ENCODE results near the gene ENTPD7.

Gene ENTPD7

DNA sequence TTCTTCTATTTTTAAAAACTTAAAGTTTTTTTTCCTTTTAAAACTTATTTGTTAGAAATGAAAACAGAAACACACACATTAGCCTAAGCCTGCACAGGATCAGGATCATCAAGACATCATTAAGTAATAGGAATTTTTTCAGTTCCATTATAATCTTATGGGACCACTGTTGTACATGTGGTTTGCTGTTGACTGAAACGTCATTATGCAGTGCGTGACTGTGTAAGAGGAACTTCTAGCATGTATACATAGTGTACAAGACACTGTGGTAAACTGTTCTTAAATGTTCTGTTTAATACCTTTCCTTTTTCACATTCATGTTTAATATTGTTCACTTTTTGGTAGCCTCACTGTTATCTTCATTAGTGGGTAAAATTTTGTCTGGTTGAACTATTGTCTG lies 12.1 kb downstream of the ENTPD7 start (continued):
- no peak for TF ChIP-seq ZNF837 (tag by site-specific recombination; IDR thresholded peaks at IDR 0.05)
- TF ChIP-seq ZBTB7A (tag by site-specific recombination; IDR thresholded peaks at IDR 0.05; ENCODE audit: low read depth): no peak
- no peak for TF ChIP-seq ZNF561 (tag by site-specific recombination; IDR thresholded peaks at IDR 0.05; ENCODE audit: borderline replicate concordance)
- TF ChIP-seq ZNF221 (tag by site-specific recombination; IDR thresholded peaks at IDR 0.05; ENCODE audit: borderline replicate concordance): no peak
- TF ChIP-seq ZFP3 (tag by site-specific recombination; IDR thresholded peaks at IDR 0.05; ENCODE audit: low read depth): no peak
- TF ChIP-seq, protein P1, sequence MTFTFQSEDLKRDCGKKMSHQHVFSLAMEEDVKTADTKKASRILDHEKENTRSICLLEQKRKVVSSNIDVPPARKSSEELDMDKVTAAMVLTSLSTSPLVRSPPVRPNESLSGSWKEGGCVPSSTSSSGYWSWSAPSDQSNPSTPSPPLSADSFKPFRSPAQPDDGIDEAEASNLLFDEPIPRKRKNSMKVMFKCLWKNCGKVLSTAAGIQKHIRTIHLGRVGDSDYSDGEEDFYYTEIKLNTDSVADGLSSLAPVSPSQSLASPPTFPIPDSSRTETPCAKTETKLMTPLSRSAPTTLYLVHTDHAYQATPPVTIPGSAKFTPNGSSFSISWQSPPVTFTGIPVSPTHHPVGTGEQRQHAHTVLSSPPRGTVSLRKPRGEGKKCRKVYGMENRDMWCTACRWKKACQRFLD (tag by site-specific recombination; IDR thresholded peaks at IDR 0.05): no peak
- no peak for TF ChIP-seq ZBTB8A (tag by site-specific recombination; IDR thresholded peaks at IDR 0.05)

DNA sequence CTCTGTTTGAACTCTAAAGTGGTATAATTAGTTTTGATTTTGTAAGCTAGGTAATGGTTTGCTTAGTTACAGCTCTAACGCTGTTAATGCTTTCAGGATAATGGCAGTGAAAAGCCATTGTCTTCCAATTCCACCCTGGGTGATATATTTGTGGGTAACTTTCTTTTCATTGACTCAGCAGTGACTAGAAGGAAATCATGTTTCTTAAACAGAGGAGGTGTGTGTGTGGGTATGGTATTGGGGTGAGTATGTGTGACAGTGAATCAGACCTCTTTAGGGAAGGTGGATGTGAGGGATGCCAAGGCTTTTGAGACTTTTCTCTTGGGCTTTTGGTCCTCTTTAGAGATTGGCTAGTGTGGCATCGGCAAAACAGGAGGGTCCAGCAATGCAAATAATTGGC lies 13.6 kb downstream of the ENTPD7 start:
- TF ChIP-seq ZNF549 (tag by site-specific recombination; IDR thresholded peaks at IDR 0.05) (no peak), ZNF423 (tag by site-specific recombination; IDR thresholded peaks at IDR 0.05) (no peak), ZNF202 (tag by site-specific recombination; IDR thresholded peaks at IDR 0.05; ENCODE audit: borderline replicate concordance) (no peak), ZNF530 (tag by site-specific recombination; IDR thresholded peaks at IDR 0.05; ENCODE audit: low read depth) (no peak), ZSCAN30 (tag by site-specific recombination; IDR thresholded peaks at IDR 0.05) (no peak), ZNF777 (tag by site-specific recombination; IDR thresholded peaks at IDR 0.05; ENCODE audit: borderline replicate concordance) (no peak), ZNF555 (tag by site-specific recombination; conservative IDR thresholded peaks at IDR 0.05) (no peak), ZNF350 (tag by site-specific recombination; IDR thresholded peaks at IDR 0.05) (no peak), ZNF544 (tag by site-specific recombination; IDR thresholded peaks at IDR 0.05) (no peak), ZNF664 (tag by site-specific recombination; IDR thresholded peaks at IDR 0.05) (no peak), ZNF514 (tag by site-specific recombination; IDR thresholded peaks at IDR 0.05) (no peak), ZNF221 (tag by site-specific recombination; IDR thresholded peaks at IDR 0.05; ENCODE audit: borderline replicate concordance) (no peak), SALL2 (tag by site-specific recombination; IDR thresholded peaks at IDR 0.05; ENCODE audit: borderline replicate concordance) (no peak), PRDM1 (tag by site-specific recombination; IDR thresholded peaks at IDR 0.05) (no peak), KLF10 (tag by site-specific recombination; IDR thresholded peaks at IDR 0.05) (no peak)
- TF ChIP-seq, protein P2, sequence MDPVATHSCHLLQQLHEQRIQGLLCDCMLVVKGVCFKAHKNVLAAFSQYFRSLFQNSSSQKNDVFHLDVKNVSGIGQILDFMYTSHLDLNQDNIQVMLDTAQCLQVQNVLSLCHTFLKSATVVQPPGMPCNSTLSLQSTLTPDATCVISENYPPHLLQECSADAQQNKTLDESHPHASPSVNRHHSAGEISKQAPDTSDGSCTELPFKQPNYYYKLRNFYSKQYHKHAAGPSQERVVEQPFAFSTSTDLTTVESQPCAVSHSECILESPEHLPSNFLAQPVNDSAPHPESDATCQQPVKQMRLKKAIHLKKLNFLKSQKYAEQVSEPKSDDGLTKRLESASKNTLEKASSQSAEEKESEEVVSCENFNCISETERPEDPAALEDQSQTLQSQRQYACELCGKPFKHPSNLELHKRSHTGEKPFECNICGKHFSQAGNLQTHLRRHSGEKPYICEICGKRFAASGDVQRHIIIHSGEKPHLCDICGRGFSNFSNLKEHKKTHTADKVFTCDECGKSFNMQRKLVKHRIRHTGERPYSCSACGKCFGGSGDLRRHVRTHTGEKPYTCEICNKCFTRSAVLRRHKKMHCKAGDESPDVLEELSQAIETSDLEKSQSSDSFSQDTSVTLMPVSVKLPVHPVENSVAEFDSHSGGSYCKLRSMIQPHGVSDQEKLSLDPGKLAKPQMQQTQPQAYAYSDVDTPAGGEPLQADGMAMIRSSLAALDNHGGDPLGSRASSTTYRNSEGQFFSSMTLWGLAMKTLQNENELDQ (tag by site-specific recombination; IDR thresholded peaks at IDR 0.05; ENCODE audit: low read depth): no peak
- TF ChIP-seq, protein P3, sequence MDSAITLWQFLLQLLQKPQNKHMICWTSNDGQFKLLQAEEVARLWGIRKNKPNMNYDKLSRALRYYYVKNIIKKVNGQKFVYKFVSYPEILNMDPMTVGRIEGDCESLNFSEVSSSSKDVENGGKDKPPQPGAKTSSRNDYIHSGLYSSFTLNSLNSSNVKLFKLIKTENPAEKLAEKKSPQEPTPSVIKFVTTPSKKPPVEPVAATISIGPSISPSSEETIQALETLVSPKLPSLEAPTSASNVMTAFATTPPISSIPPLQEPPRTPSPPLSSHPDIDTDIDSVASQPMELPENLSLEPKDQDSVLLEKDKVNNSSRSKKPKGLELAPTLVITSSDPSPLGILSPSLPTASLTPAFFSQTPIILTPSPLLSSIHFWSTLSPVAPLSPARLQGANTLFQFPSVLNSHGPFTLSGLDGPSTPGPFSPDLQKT (IDR thresholded peaks at IDR 0.05; ENCODE audit: borderline replicate concordance, low read depth, low read length): no peak
- H3K27ac ChIP-seq (ENCODE audit: extremely low read depth, low read depth, low read length): no peak overlapping the region
- ChIA-PET CTCF (no interaction called here), POLR2A (no interaction called here)
- H3K9me3 ChIP-seq (ENCODE audit: control insufficient read depth, insufficient read depth, low read depth, low read length): no peaks in the 10 kb centered on the region
- H3K4me3 ChIP-seq (ENCODE audit: low read depth, low read length): no peak overlapping the region
- no peaks in the 10 kb centered on the region for H3K4me1 ChIP-seq (ENCODE audit: control insufficient read depth, insufficient read depth, low read length)
- peaks cover 18 to 21% of the 10 kb centered on the region in 2 experiments for H3K36me3 ChIP-seq (ENCODE audit: control insufficient read depth in 2 of 2, insufficient read depth in 1 of 2, low read length in 2 of 2)

Measured in HEK293 (cell line).